Measurements from ENCODE around the gene CYTH3. TPM values are rescaled to one million over a fixed set of nuclear protein-coding genes. Genes with fewer than 3 reads are reported as not detected.
"Not testable (repeated sequence)": the region's sequence is repeated elsewhere in the genome, so short reads cannot be mapped to it uniquely, and the experiment has no call there.

The CYTH3 gene
- total and polyA plus RNA-seq, 9 donors, result 20.3 to 46.7 (median 41.3) TPM

- Histone ChIP-seq H3K4me3 (ENCODE audit: low read length) (no peak overlapping the region), H3K27me3 (ENCODE audit: control insufficient read depth, insufficient read depth, low read length) (no peaks in the 10 kb centered on the region), H3K4me1 (ENCODE audit: control insufficient read depth, insufficient read depth, low read length) (no peaks in the 10 kb centered on the region), H3K36me3 (ENCODE audit: control insufficient read depth, insufficient read depth, low read length) (no peaks in the 10 kb centered on the region), H3K9me3 (replicated peaks; ENCODE audit: control insufficient read depth, low read depth, low read length) (no peaks in the 10 kb centered on the region), H3K27ac (ENCODE audit: low read length) (no peak overlapping the region)
- no peak for DNase-seq
- no CpG with 5 or more reads among the region's 2 CpGs for WGBS (ENCODE audit: insufficient coverage)
These were observed 32.9 kb upstream of the CYTH3 start for GRCh38 chr7:6305330-6305729.

- H3K4me1 ChIP-seq (ENCODE audit: control insufficient read depth, insufficient read depth, low read length); H3K27ac ChIP-seq (ENCODE audit: low read length); H3K9me3 ChIP-seq (replicated peaks; ENCODE audit: control insufficient read depth, low read depth, low read length); H3K36me3 ChIP-seq (ENCODE audit: control insufficient read depth, insufficient read depth, low read length); H3K4me3 ChIP-seq (ENCODE audit: low read length); DNase-seq; H3K27me3 ChIP-seq (ENCODE audit: control insufficient read depth, insufficient read depth, low read length): not testable (repeated sequence)
- WGBS (ENCODE audit: insufficient coverage), result 93% methylated on average over 2 of the region's 4 CpGs
These were observed 29.0 kb upstream of the CYTH3 start for GRCh38 chr7:6301446-6301845.

GRCh38 chr7:6299774-6300173 lies 27.4 kb upstream of the CYTH3 start:
- WGBS (ENCODE audit: insufficient coverage), result no CpG with 5 or more reads among the region's 4 CpGs
- Histone ChIP-seq H3K36me3 (ENCODE audit: control insufficient read depth, insufficient read depth, low read length) (no peaks in the 10 kb centered on the region), H3K4me1 (ENCODE audit: control insufficient read depth, insufficient read depth, low read length) (peaks cover 6% of the 10 kb centered on the region), H3K27ac (ENCODE audit: low read length) (no peak overlapping the region), H3K4me3 (ENCODE audit: low read length) (no peak overlapping the region), H3K9me3 (replicated peaks; ENCODE audit: control insufficient read depth, low read depth, low read length) (no peaks in the 10 kb centered on the region), H3K27me3 (ENCODE audit: control insufficient read depth, insufficient read depth, low read length) (no peaks in the 10 kb centered on the region)
- no peak for DNase-seq

GRCh38 chr7:6294839-6295238 lies 22.4 kb upstream of the CYTH3 start:
- Histone ChIP-seq H3K27ac (ENCODE audit: low read length) (no peak overlapping the region), H3K36me3 (ENCODE audit: control insufficient read depth, insufficient read depth, low read length) (no peaks in the 10 kb centered on the region), H3K27me3 (ENCODE audit: control insufficient read depth, insufficient read depth, low read length) (no peaks in the 10 kb centered on the region), H3K4me3 (ENCODE audit: low read length) (no peak overlapping the region), H3K4me1 (ENCODE audit: control insufficient read depth, insufficient read depth, low read length) (peaks cover 7% of the 10 kb centered on the region), H3K9me3 (replicated peaks; ENCODE audit: control insufficient read depth, low read depth, low read length) (no peaks in the 10 kb centered on the region)
- WGBS (ENCODE audit: insufficient coverage), result 0% methylated on average over 1 of the region's 6 CpGs
- peak; percentile 44 for DNase-seq

- Histone ChIP-seq H3K4me3 (ENCODE audit: low read length) (no peak overlapping the region), H3K36me3 (ENCODE audit: control insufficient read depth, insufficient read depth, low read length) (no peaks in the 10 kb centered on the region), H3K27me3 (ENCODE audit: control insufficient read depth, insufficient read depth, low read length) (no peaks in the 10 kb centered on the region), H3K4me1 (ENCODE audit: control insufficient read depth, insufficient read depth, low read length) (peaks cover 7% of the 10 kb centered on the region), H3K9me3 (replicated peaks; ENCODE audit: control insufficient read depth, low read depth, low read length) (no peaks in the 10 kb centered on the region), H3K27ac (ENCODE audit: low read length) (no peak overlapping the region)
- DNase-seq, result no peak
- WGBS (ENCODE audit: insufficient coverage), result 83% methylated on average over 1 of the region's 3 CpGs
These were observed 20.8 kb upstream of the CYTH3 start for GRCh38 chr7:6293202-6293601.

- H3K27me3 ChIP-seq (ENCODE audit: control insufficient read depth, insufficient read depth, low read length); H3K9me3 ChIP-seq (replicated peaks; ENCODE audit: control insufficient read depth, low read depth, low read length); H3K4me3 ChIP-seq (ENCODE audit: low read length); H3K36me3 ChIP-seq (ENCODE audit: control insufficient read depth, insufficient read depth, low read length); H3K27ac ChIP-seq (ENCODE audit: low read length); DNase-seq; H3K4me1 ChIP-seq (ENCODE audit: control insufficient read depth, insufficient read depth, low read length): not testable (repeated sequence)
- WGBS (ENCODE audit: insufficient coverage), result 96% methylated on average over 8 of the region's 12 CpGs
These were observed 19.5 kb upstream of the CYTH3 start for GRCh38 chr7:6291941-6292340.

- no peaks in the 10 kb centered on the region for H3K27me3 ChIP-seq (ENCODE audit: control insufficient read depth, insufficient read depth, low read length)
- no peak overlapping the region for H3K4me3 ChIP-seq (ENCODE audit: low read length)
- no peaks in the 10 kb centered on the region for H3K36me3 ChIP-seq (ENCODE audit: control insufficient read depth, insufficient read depth, low read length)
- no peak overlapping the region for H3K27ac ChIP-seq (ENCODE audit: low read length)
- no peak for DNase-seq
- H3K4me1 ChIP-seq (ENCODE audit: control insufficient read depth, insufficient read depth, low read length), result peaks cover 7% of the 10 kb centered on the region
- WGBS (ENCODE audit: insufficient coverage), result no CpG with 5 or more reads among the region's 5 CpGs
- no peaks in the 10 kb centered on the region for H3K9me3 ChIP-seq (replicated peaks; ENCODE audit: control insufficient read depth, low read depth, low read length)
These were observed 19.1 kb upstream of the CYTH3 start for GRCh38 chr7:6291531-6291930.

- no peaks in the 10 kb centered on the region for H3K36me3 ChIP-seq (ENCODE audit: control insufficient read depth, insufficient read depth, low read length)
These were observed 17.9 kb upstream of the CYTH3 start for GRCh38 chr7:6290319-6290741.

GRCh38 chr7:6288270-6288860 lies 15.9 kb upstream of the CYTH3 start:
- H3K9me3 ChIP-seq (replicated peaks; ENCODE audit: control insufficient read depth, low read depth, low read length), result no peaks in the 10 kb centered on the region
- no peak for DNase-seq
- H3K4me1 ChIP-seq (ENCODE audit: control insufficient read depth, insufficient read depth, low read length), result no peaks in the 10 kb centered on the region
- H3K36me3 ChIP-seq (ENCODE audit: control insufficient read depth, insufficient read depth, low read length), result no peaks in the 10 kb centered on the region
- no peaks in the 10 kb centered on the region for H3K27me3 ChIP-seq (ENCODE audit: control insufficient read depth, insufficient read depth, low read length)
- no CpG with 5 or more reads among the region's 2 CpGs for WGBS (ENCODE audit: insufficient coverage)
- no peak overlapping the region for H3K4me3 ChIP-seq (ENCODE audit: low read length)
- H3K27ac ChIP-seq (ENCODE audit: low read length), result no peak overlapping the region

More at GRCh38 chr7:6290319-6290741, 17.9 kb upstream of the CYTH3 start:
- Histone ChIP-seq H3K9me3 (replicated peaks; ENCODE audit: control insufficient read depth, low read depth, low read length) (no peaks in the 10 kb centered on the region), H3K4me1 (ENCODE audit: control insufficient read depth, insufficient read depth, low read length) (peaks cover 7% of the 10 kb centered on the region), H3K27ac (ENCODE audit: low read length) (no peak overlapping the region), H3K27me3 (ENCODE audit: control insufficient read depth, insufficient read depth, low read length) (no peaks in the 10 kb centered on the region), H3K4me3 (ENCODE audit: low read length) (no peak overlapping the region)
- 60% methylated on average over 7 of the region's 9 CpGs for WGBS (ENCODE audit: insufficient coverage)
- DNase-seq, result no peak

- Histone ChIP-seq H3K27me3 (ENCODE audit: control insufficient read depth, insufficient read depth, low read length) (no peaks in the 10 kb centered on the region), H3K36me3 (ENCODE audit: control insufficient read depth, insufficient read depth, low read length) (no peaks in the 10 kb centered on the region), H3K27ac (ENCODE audit: low read length) (no peak overlapping the region), H3K4me3 (ENCODE audit: low read length) (no peak overlapping the region), H3K9me3 (replicated peaks; ENCODE audit: control insufficient read depth, low read depth, low read length) (no peaks in the 10 kb centered on the region), H3K4me1 (ENCODE audit: control insufficient read depth, insufficient read depth, low read length) (no peaks in the 10 kb centered on the region)
- WGBS (ENCODE audit: insufficient coverage), result 92% methylated on average over 6 of the region's 8 CpGs
- no peak for DNase-seq
These were observed 14.1 kb upstream of the CYTH3 start for GRCh38 chr7:6286486-6286885.

Data from muscle of leg (tissue), 11 donors.